Colonic mucosa (tissue), 4 donors: ENCODE measurements around the gene CAPRIN2. TPM values are rescaled to one million over a fixed set of nuclear protein-coding genes. Genes with fewer than 3 reads are reported as not detected.

Experiments used
- DNase-seq: peaks from one replicate; pipeline ENCODE4 v3.0.0-alpha.2; 2020
- H3K27ac ChIP-seq: fragments of 200-600 bp; one replicate; pipeline ENCODE4 v1.8.0; 2021
- H3K27me3 ChIP-seq: fragments of 200-600 bp; one replicate; pipeline ENCODE4 v1.8.0; 2021
- H3K36me3 ChIP-seq: fragments of 200-600 bp; one replicate; pipeline ENCODE4 v1.8.0; 2021
- H3K4me1 ChIP-seq: fragments of 200-600 bp; one replicate; pipeline ENCODE4 v1.8.0; 2021; ENCODE audit warnings: mild to moderate bottlenecking
- H3K4me3 ChIP-seq: fragments of 200-600 bp; one replicate; pipeline ENCODE4 v1.8.0; 2021
- H3K9ac ChIP-seq, 2 donors: one replicate each; pipeline ENCODE4 v1.7.0; 2013; ENCODE audit warnings: control low read depth in 2 of 2, low read depth in 2 of 2, low read length in 2 of 2
- H3K9me3 ChIP-seq: fragments of 200-600 bp; one replicate; pipeline ENCODE4 v1.8.0; 2021
- CTCF ChIP-seq: fragments of 200-600 bp; IDR thresholded peaks from one replicate; pipeline ENCODE4 v1.8.0; 2022; ENCODE audit warnings: antibody characterized with exemption, mild to moderate bottlenecking
- intact Hi-C: fragments of 100-400 bp; cut with DNase I; formaldehyde crosslinking; loops from one replicate; pipeline ENCODE4 v1.14.1; 2022
- total RNA-seq, 2 donors: library from RNA; stranded (reverse); fragmentation: NEBNext Ultra II Directional in 1 of 2; extraction: Animal tissue kit (Norgen Biotek cat#: 25700) in 1 of 2; gene quantifications; one replicate each; pipeline ENCODE4 v1.2.1, GENCODE V29; 2021
- donor health status: healthy.
- donor health status: DM: no; HTN: no; CAD: no.
- donor health status: DM: no; HTN: no; CAD: no.

The CAPRIN2 gene
- total RNA-seq, 2 donors from 2014 or later: 6.1 to 8.2 TPM

DNA sequence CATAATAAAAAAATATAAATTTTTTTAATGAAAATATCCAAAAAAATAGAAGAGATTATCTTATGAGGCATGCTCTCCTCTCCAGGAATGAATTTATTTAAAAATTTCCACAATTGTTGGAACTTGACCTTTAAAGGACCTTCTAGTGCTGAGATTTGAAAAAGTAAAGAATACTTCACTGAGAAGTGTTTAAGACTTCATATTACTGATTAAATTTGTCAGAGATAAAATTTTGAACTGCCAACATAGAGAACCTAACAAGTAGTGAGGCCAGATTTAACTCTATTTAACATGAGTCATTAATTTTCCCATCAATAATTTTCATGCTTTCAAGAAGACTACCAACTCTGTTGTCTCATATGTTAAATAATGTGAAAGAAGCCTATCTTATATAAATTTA, 14.5 kb downstream of the CAPRIN2 start:
- Histone ChIP-seq H3K27ac (no peak overlapping the region), H3K36me3 (no peaks in the 10 kb centered on the region), H3K9me3 (no peaks in the 10 kb centered on the region), H3K4me1 (no peaks in the 10 kb centered on the region), H3K27me3 (no peaks in the 10 kb centered on the region), H3K9ac (no peak overlapping the region), H3K4me3 (no peak overlapping the region)
- intact Hi-C loops: no loop called here
- no peak for TF ChIP-seq CTCF
- no peak for DNase-seq

DNA sequence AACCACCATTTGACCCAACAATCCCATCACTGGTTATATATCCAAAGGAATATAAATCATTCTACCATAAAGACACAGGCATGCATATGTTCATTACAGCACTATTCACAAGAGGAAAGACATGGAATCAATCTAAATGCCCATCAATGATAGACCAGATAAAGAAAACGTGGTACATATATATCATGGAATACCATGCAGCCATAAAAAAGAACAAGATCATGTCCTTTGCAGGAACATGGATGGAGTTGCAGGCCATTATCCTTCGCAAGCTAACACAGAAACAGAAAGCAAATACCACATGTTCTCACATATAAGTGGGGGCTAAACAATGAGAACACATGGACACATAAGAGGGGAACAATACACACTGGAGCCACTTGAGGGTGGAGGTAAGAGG, 15.7 kb downstream of the CAPRIN2 start:
- Histone ChIP-seq H3K36me3 (no peaks in the 10 kb centered on the region), H3K4me1 (no peaks in the 10 kb centered on the region), H3K9ac (no peak overlapping the region), H3K9me3 (no peaks in the 10 kb centered on the region), H3K27me3 (no peaks in the 10 kb centered on the region), H3K27ac (no peak overlapping the region), H3K4me3 (no peak overlapping the region)
- no peak for TF ChIP-seq CTCF
- DNase-seq: no peak
- intact Hi-C loops: no loop called here

GRCh38 chr12:30732954-30733637, 21.7 kb downstream of the CAPRIN2 start:
- no peaks in the 10 kb centered on the region for H3K9me3 ChIP-seq
- H3K36me3 ChIP-seq: no peaks in the 10 kb centered on the region
- no peak for TF ChIP-seq CTCF
- H3K4me3 ChIP-seq: no peak overlapping the region
- no peaks in the 10 kb centered on the region for H3K4me1 ChIP-seq
- no peak for DNase-seq
- intact Hi-C loops: no loop called here
- H3K27me3 ChIP-seq: no peaks in the 10 kb centered on the region
- H3K27ac ChIP-seq: no peak overlapping the region
- H3K9ac ChIP-seq: no peak overlapping the region

DNA sequence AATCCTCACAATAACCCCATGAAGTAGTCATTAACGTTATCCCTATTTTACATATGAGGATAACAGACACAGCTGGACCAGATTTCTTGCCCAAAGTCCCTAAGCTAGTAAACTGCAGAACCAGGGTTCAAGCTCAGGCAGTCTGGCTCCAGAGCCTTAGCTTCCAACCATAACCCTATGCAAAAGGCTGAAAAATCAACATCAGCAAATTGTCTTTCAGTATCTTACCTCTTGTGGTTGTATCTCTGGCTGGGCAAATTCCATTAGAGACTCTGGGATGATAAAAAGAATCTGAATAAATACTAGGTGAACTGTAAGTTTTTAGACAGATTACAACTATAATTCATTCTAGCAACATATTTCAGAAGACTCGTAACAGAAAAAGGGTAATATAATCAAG, 24.7 kb downstream of the CAPRIN2 start:
- intact Hi-C loops: no loop called here
- Histone ChIP-seq H3K9me3 (no peaks in the 10 kb centered on the region), H3K36me3 (no peaks in the 10 kb centered on the region), H3K4me3 (no peak overlapping the region), H3K27ac (no peak overlapping the region), H3K4me1 (no peaks in the 10 kb centered on the region), H3K27me3 (no peaks in the 10 kb centered on the region), H3K9ac (no peak overlapping the region)
- TF ChIP-seq CTCF: no peak
- no peak for DNase-seq

GRCh38 chr12:30729547-30729946, 25.2 kb downstream of the CAPRIN2 start:
- no peak overlapping the region for H3K4me3 ChIP-seq
- no peak for TF ChIP-seq CTCF
- no peak overlapping the region for H3K9ac ChIP-seq
- no peaks in the 10 kb centered on the region for H3K27me3 ChIP-seq
- no peaks in the 10 kb centered on the region for H3K9me3 ChIP-seq
- no peaks in the 10 kb centered on the region for H3K36me3 ChIP-seq
- intact Hi-C loops: no loop called here
- DNase-seq: no peak
- no peak overlapping the region for H3K27ac ChIP-seq
- no peaks in the 10 kb centered on the region for H3K4me1 ChIP-seq
